ENCODE measurements around the gene PCNX3.

DNA sequence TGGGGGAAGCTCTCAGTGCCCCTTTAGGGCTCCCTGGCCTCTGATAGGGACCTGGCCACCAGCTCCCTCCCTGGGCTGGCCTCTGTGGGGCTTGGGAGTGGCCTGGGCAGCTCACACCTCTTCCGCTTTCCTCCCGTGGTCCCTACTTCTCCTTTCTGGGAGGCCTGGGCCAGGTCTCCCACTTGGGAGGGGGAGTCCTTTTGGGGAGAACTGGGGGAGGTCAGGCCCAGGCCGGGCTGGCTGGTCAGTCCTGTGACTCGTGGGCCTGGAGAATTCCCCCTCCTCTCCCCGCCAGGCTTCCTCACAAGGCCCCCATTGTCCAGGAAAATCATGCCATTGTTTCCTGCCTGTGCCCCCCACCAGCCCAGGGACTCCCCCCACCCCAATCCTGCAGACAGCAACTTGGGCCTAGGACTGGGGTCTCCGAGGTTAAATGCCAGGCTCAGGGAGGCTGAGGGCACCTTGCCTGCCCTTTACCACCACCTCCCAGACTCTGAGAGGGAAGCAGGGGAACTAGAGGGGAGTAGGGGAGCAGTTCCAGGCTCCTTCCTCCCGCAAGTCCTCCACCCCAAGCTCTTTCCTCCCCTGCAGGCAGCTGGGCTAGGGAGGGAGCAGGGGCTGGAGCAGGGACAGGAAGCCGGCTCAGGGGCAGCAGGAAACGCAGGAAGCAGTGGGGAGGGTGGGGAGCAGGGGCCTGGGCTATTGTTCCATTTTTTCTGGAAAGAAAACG lies 4.4 kb upstream of the PCNX3 start:
- TF ChIP-seq, protein P1, sequence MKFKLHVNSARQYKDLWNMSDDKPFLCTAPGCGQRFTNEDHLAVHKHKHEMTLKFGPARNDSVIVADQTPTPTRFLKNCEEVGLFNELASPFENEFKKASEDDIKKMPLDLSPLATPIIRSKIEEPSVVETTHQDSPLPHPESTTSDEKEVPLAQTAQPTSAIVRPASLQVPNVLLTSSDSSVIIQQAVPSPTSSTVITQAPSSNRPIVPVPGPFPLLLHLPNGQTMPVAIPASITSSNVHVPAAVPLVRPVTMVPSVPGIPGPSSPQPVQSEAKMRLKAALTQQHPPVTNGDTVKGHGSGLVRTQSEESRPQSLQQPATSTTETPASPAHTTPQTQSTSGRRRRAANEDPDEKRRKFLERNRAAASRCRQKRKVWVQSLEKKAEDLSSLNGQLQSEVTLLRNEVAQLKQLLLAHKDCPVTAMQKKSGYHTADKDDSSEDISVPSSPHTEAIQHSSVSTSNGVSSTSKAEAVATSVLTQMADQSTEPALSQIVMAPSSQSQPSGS (CRISPR knock-in tag; IDR thresholded peaks at IDR 0.05): no peak
- no peak for TF ChIP-seq ZNF292 (CRISPR knock-in tag; IDR thresholded peaks at IDR 0.05; ENCODE audit: borderline replicate concordance, low read depth)
- TF ChIP-seq, protein P2, sequence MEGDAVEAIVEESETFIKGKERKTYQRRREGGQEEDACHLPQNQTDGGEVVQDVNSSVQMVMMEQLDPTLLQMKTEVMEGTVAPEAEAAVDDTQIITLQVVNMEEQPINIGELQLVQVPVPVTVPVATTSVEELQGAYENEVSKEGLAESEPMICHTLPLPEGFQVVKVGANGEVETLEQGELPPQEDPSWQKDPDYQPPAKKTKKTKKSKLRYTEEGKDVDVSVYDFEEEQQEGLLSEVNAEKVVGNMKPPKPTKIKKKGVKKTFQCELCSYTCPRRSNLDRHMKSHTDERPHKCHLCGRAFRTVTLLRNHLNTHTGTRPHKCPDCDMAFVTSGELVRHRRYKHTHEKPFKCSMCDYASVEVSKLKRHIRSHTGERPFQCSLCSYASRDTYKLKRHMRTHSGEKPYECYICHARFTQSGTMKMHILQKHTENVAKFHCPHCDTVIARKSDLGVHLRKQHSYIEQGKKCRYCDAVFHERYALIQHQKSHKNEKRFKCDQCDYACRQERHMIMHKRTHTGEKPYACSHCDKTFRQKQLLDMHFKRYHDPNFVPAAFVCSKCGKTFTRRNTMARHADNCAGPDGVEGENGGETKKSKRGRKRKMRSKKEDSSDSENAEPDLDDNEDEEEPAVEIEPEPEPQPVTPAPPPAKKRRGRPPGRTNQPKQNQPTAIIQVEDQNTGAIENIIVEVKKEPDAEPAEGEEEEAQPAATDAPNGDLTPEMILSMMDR (CRISPR knock-in tag; IDR thresholded peaks at IDR 0.05): no peak
- TF ChIP-seq FOXA1 (IDR thresholded peaks at IDR 0.05): no peak
- no peak for TF ChIP-seq FOXA1 (CRISPR knock-in tag; IDR thresholded peaks at IDR 0.05)
- TF ChIP-seq JUNB (CRISPR knock-in tag; IDR thresholded peaks at IDR 0.05; ENCODE audit: borderline replicate concordance): no peak
- TF ChIP-seq, protein P3, sequence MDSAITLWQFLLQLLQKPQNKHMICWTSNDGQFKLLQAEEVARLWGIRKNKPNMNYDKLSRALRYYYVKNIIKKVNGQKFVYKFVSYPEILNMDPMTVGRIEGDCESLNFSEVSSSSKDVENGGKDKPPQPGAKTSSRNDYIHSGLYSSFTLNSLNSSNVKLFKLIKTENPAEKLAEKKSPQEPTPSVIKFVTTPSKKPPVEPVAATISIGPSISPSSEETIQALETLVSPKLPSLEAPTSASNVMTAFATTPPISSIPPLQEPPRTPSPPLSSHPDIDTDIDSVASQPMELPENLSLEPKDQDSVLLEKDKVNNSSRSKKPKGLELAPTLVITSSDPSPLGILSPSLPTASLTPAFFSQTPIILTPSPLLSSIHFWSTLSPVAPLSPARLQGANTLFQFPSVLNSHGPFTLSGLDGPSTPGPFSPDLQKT (CRISPR knock-in tag; IDR thresholded peaks at IDR 0.05; ENCODE audit: borderline replicate concordance): no peak
- TF ChIP-seq, protein P4, sequence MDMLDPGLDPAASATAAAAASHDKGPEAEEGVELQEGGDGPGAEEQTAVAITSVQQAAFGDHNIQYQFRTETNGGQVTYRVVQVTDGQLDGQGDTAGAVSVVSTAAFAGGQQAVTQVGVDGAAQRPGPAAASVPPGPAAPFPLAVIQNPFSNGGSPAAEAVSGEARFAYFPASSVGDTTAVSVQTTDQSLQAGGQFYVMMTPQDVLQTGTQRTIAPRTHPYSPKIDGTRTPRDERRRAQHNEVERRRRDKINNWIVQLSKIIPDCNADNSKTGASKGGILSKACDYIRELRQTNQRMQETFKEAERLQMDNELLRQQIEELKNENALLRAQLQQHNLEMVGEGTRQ (IDR thresholded peaks at IDR 0.05; ENCODE audit: low read depth, low read length): no peak
- TF ChIP-seq, protein P4 (CRISPR knock-in tag; IDR thresholded peaks at IDR 0.05; ENCODE audit: borderline replicate concordance): no peak
- no peak for TF ChIP-seq ZNF616 (CRISPR knock-in tag; IDR thresholded peaks at IDR 0.05; ENCODE audit: low read depth)
- TF ChIP-seq, protein P5, sequence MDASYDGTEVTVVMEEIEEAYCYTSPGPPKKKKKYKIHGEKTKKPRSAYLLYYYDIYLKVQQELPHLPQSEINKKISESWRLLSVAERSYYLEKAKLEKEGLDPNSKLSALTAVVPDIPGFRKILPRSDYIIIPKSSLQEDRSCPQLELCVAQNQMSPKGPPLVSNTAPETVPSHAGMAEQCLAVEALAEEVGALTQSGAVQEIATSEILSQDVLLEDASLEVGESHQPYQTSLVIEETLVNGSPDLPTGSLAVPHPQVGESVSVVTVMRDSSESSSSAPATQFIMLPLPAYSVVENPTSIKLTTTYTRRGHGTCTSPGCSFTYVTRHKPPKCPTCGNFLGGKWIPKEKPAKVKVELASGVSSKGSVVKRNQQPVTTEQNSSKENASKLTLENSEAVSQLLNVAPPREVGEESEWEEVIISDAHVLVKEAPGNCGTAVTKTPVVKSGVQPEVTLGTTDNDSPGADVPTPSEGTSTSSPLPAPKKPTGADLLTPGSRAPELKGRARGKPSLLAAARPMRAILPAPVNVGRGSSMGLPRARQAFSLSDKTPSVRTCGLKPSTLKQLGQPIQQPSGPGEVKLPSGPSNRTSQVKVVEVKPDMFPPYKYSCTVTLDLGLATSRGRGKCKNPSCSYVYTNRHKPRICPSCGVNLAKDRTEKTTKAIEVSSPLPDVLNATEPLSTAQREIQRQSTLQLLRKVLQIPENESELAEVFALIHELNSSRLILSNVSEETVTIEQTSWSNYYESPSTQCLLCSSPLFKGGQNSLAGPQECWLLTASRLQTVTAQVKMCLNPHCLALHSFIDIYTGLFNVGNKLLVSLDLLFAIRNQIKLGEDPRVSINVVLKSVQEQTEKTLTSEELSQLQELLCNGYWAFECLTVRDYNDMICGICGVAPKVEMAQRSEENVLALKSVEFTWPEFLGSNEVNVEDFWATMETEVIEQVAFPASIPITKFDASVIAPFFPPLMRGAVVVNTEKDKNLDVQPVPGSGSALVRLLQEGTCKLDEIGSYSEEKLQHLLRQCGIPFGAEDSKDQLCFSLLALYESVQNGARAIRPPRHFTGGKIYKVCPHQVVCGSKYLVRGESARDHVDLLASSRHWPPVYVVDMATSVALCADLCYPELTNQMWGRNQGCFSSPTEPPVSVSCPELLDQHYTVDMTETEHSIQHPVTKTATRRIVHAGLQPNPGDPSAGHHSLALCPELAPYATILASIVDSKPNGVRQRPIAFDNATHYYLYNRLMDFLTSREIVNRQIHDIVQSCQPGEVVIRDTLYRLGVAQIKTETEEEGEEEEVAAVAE (CRISPR knock-in tag; IDR thresholded peaks at IDR 0.05; ENCODE audit: borderline replicate concordance): no peak
- no peak for TF ChIP-seq POLR2AphosphoS2 (IDR thresholded peaks at IDR 0.05; ENCODE audit: low read depth, low read length)
- no peak for TF ChIP-seq ZNF777 (CRISPR knock-in tag; IDR thresholded peaks at IDR 0.05)
- TF ChIP-seq NFE2L2 (IDR thresholded peaks at IDR 0.05; ENCODE audit: low read length): no peak
- no peak for TF ChIP-seq EZH2 (conservative IDR thresholded peaks at IDR 0.05; ENCODE audit: low read depth, low read length)
